Natural killer cell (primary cell): ENCODE measurements around the gene MLNR. TPM values are rescaled to one million over a fixed set of nuclear protein-coding genes. Genes with fewer than 3 reads are reported as not detected.

Experiments used
- ATAC-seq, 3 donors: fragments of 150-1000 bp in 2 of 3; fragments of 200-7000 bp in 1 of 3; cut with Tn5 transposase; 1 replicate in 1 of 3; 2 replicates in 2 of 3; pipeline ENCODE4 v1.10.0; 2021; ENCODE audit warnings: mild to moderate bottlenecking in 2 of 3, moderate library complexity in 2 of 3
- DNase-seq, 2 donors: peaks; one replicate each; pipeline versions ENCODE4 v3.0.0 to v3.0.0-alpha.2; 2013 to 2021; ENCODE audit warnings: mixed read lengths in 1 of 2
- H3K27ac ChIP-seq: one replicate; pipeline ENCODE4 v1.5.1; 2013; ENCODE audit warnings: mild to moderate bottlenecking, low read length
- H3K27me3 ChIP-seq: one replicate; pipeline ENCODE4 v1.6.1; 2013; ENCODE audit warnings: low read length; ENCODE audit not compliant: control insufficient read depth, insufficient read depth
- H3K36me3 ChIP-seq: one replicate; pipeline ENCODE4 v1.6.1; 2013; ENCODE audit warnings: low read length; ENCODE audit not compliant: control insufficient read depth, insufficient read depth
- H3K4me1 ChIP-seq: one replicate; pipeline ENCODE4 v1.6.1; 2013; ENCODE audit warnings: low read length; ENCODE audit not compliant: control insufficient read depth, insufficient read depth
- H3K4me3 ChIP-seq: one replicate; pipeline ENCODE4 v1.5.1; 2013; ENCODE audit warnings: low read length
- H3K9me3 ChIP-seq: one replicate; pipeline ENCODE4 v1.6.1; 2013; ENCODE audit warnings: low read length; ENCODE audit not compliant: control insufficient read depth, insufficient read depth
- H3K27ac Mint-ChIP-seq, 2 donors: one replicate each; pipeline ENCODE4 v1.8.0; 2022; ENCODE audit warnings: mild to moderate bottlenecking in 2 of 2, mixed read lengths in 2 of 2, moderate library complexity in 1 of 2
- H3K27me3 Mint-ChIP-seq, 2 donors: one replicate each; pipeline ENCODE4 v1.8.0; 2022; ENCODE audit warnings: low read depth in 2 of 2, mixed read lengths in 2 of 2
- H3K36me3 Mint-ChIP-seq: one replicate; pipeline ENCODE4 v1.8.0; 2022; ENCODE audit warnings: mixed read lengths
- H3K4me1 Mint-ChIP-seq, 2 donors: one replicate each; pipeline ENCODE4 v1.8.0; 2022; ENCODE audit warnings: mixed read lengths in 2 of 2
- H3K4me3 Mint-ChIP-seq: one replicate; pipeline ENCODE4 v1.8.0; 2022; ENCODE audit warnings: mild to moderate bottlenecking, moderate library complexity, mixed read lengths
- H3K9me3 Mint-ChIP-seq, 2 donors: one replicate each; pipeline ENCODE4 v1.8.0; 2022; ENCODE audit warnings: mixed read lengths in 2 of 2
- WGBS: methylation state at CpG from one replicate; pipeline ENCODE4 v1.1.7; 2013; ENCODE audit warnings: missing lambda C conversion rate; ENCODE audit not compliant: insufficient coverage; 5-methylcytosine and 5-hydroxymethylcytosine counted together
- intact Hi-C: fragments of 100-400 bp; cut with micrococcal nuclease; formaldehyde crosslinking; loops from one replicate; pipeline ENCODE4 v1.14.2; 2022
- total RNA-seq, 4 donors: library from RNA; stranded (reverse); fragments of 120-200 nt in 1 of 4; gene quantifications; one replicate each; pipeline versions ENCODE4 v1.2.3 to v1.2.4, GENCODE V29; 2013 to 2022
- TF ChIP-seq, protein P1 (sequence below): fragments of 200-600 bp; IDR thresholded peaks from one replicate; pipeline ENCODE4 v1.8.0; 2022; ENCODE audit warnings: antibody characterized with exemption

MLNR gene
- total RNA-seq, 3 donors from 2014 or later (not counting 1 experiment from before 2014, with no cell fraction given), result not detected

DNA sequence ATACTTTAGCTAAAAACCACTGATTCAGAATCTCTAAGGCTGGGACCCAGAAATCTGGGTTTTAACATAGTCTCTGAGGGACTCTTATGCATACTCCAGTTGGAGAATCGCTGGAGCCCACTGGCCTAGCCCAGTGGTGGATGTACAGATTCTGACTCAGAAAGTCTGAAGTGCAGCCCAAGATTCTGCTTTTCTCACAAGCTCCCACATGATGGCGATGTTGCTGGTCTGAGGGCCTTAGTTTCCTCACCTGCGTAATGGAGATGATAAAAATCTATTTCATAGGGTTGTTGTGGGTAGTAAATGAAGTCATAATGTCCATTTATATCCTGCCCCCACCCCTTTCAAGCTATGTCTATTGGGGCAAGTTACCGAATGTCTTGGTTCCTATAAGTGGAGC lies 19.9 kb downstream of the MLNR start:
- H3K27me3 ChIP-seq, result no peaks in the 10 kb centered on the region
- 40% methylated on average over 2 of the region's 4 CpGs for WGBS
- H3K4me3 Mint-ChIP-seq, result no peak overlapping the region
- H3K27ac ChIP-seq, result no peak overlapping the region
- peaks cover 0 to 10% of the 10 kb centered on the region in 2 donors for H3K27me3 Mint-ChIP-seq
- DNase-seq, result peak in 1 of 2 donors; percentile 69
- no peaks in the 10 kb centered on the region for H3K4me1 Mint-ChIP-seq
- TF ChIP-seq, protein P1, sequence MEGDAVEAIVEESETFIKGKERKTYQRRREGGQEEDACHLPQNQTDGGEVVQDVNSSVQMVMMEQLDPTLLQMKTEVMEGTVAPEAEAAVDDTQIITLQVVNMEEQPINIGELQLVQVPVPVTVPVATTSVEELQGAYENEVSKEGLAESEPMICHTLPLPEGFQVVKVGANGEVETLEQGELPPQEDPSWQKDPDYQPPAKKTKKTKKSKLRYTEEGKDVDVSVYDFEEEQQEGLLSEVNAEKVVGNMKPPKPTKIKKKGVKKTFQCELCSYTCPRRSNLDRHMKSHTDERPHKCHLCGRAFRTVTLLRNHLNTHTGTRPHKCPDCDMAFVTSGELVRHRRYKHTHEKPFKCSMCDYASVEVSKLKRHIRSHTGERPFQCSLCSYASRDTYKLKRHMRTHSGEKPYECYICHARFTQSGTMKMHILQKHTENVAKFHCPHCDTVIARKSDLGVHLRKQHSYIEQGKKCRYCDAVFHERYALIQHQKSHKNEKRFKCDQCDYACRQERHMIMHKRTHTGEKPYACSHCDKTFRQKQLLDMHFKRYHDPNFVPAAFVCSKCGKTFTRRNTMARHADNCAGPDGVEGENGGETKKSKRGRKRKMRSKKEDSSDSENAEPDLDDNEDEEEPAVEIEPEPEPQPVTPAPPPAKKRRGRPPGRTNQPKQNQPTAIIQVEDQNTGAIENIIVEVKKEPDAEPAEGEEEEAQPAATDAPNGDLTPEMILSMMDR, result peak; percentile 37
- no peaks in the 10 kb centered on the region for H3K9me3 ChIP-seq
- H3K9me3 Mint-ChIP-seq, result no peaks in the 10 kb centered on the region
- no peaks in the 10 kb centered on the region for H3K36me3 Mint-ChIP-seq
- H3K36me3 ChIP-seq, result no peaks in the 10 kb centered on the region
- no peaks in the 10 kb centered on the region for H3K4me1 ChIP-seq
- ATAC-seq, result peak; percentile 69 to 91 (median 78)
- intact Hi-C loops, result loop anchor here (1.0 kb wide), 1 partner anchor 41 kb away; no protein-coding TSS in a partner anchor
- no peak overlapping the region for H3K4me3 ChIP-seq
- H3K27ac Mint-ChIP-seq, result no peak overlapping the region

DNA sequence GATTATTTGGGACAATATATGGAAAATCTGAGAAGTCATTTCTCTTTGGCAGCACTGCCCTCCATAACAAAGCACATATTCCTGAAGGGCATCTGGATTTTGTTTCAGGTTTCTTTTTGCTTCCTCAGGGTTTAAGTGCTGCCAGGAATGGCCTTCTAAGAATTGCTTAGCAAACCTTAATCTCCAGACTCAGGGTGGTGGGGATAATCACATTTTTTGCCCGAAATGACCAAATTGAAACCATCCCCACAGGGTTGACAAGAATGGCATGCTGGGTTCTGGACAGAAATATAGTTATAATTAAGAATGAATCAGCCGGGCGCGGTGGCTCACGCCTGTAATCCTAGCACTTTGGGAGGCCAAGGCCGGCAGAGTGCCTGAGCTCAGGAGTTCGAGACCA lies 21.2 kb downstream of the MLNR start:
- TF ChIP-seq, protein P1, result no peak
- Mint-ChIP-seq H3K9me3 (no peaks in the 10 kb centered on the region), H3K36me3 (no peaks in the 10 kb centered on the region), H3K27me3 (peaks cover 0 to 10% of the 10 kb centered on the region in 2 donors), H3K27ac (no peak overlapping the region), H3K4me3 (no peak overlapping the region), H3K4me1 (no peaks in the 10 kb centered on the region)
- no peak for ATAC-seq
- Histone ChIP-seq H3K4me1 (no peaks in the 10 kb centered on the region), H3K27me3 (no peaks in the 10 kb centered on the region), H3K9me3 (no peaks in the 10 kb centered on the region), H3K4me3 (no peak overlapping the region), H3K27ac (no peak overlapping the region), H3K36me3 (no peaks in the 10 kb centered on the region)
- no peak for DNase-seq
- 96% methylated on average over 7 of the region's 7 CpGs for WGBS
- intact Hi-C loops, result no loop called here

DNA sequence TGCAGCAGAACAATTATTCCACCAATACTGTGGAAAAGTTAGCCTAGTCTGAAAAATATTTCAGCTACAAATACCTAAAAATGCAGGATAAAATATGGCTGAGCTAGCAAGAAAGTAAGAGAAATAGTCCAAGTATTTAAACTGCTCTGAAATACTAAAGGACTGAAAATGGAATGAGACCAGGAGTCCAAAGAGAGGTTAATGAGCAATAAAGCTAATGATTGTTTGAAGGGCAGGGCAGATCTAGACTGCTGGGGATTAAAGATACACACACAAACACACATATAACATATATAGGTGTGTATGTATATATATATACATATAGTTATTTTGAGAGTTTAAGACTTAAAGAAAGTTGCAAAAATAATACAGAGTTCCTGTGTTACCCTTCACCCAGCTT lies 25.0 kb downstream of the MLNR start:
- H3K4me3 Mint-ChIP-seq, result no peak overlapping the region
- H3K9me3 Mint-ChIP-seq, result no peaks in the 10 kb centered on the region
- no peaks in the 10 kb centered on the region for H3K36me3 ChIP-seq
- intact Hi-C loops, result no loop called here
- no peaks in the 10 kb centered on the region for H3K27me3 ChIP-seq
- no peak for DNase-seq
- H3K27ac ChIP-seq, result no peak overlapping the region
- peaks cover 21 to 23% of the 10 kb centered on the region in 2 donors for H3K4me1 Mint-ChIP-seq
- H3K9me3 ChIP-seq, result no peaks in the 10 kb centered on the region
- H3K27ac Mint-ChIP-seq, result no peak overlapping the region
- TF ChIP-seq, protein P1, result no peak
- H3K27me3 Mint-ChIP-seq, result peaks cover 0 to 5% of the 10 kb centered on the region in 2 donors
- H3K4me3 ChIP-seq, result no peak overlapping the region
- H3K4me1 ChIP-seq, result peaks cover 13% of the 10 kb centered on the region
- no peaks in the 10 kb centered on the region for H3K36me3 Mint-ChIP-seq
- no peak for ATAC-seq
